SK-N-SH (cell line): Measurements from ENCODE around the gene GRK5.

Source experiments
- CHD2 ChIP-seq: fragments of 150-350 bp; IDR thresholded peaks from 2 replicates; pipeline ENCODE4 v1.6.1; 2018; ENCODE audit warnings: low read length; ENCODE audit not compliant: partially characterized antibody
- EP300 ChIP-seq, 2 experiments: IDR thresholded peaks; 2 replicates each; pipeline versions ENCODE4 v1.4.0 to v1.6.1; 2012; ENCODE audit warnings: borderline replicate concordance in 1 of 2, low read depth in 1 of 2, low read length in 1 of 2
- NFIC ChIP-seq: IDR thresholded peaks from 2 replicates; pipeline ENCODE4 v1.4.0; 2012; ENCODE audit warnings: borderline replicate concordance
- RCOR1 ChIP-seq: fragments of 150-350 bp; IDR thresholded peaks from 2 replicates; pipeline ENCODE4 v1.6.1; 2017; ENCODE audit warnings: antibody characterized with exemption, low read length
- SMC3 ChIP-seq: IDR thresholded peaks from 2 replicates; pipeline ENCODE4 v1.6.1; 2012; ENCODE audit warnings: low read depth, low read length, improper control_type of control experiment
- TAF1 ChIP-seq: IDR thresholded peaks from 2 replicates; pipeline ENCODE4 v1.6.1; 2012; ENCODE audit warnings: low read depth, mild to moderate bottlenecking, low read length, moderate library complexity, borderline replicate concordance
- TF ChIP-seq, protein P1 (sequence below): fragments of 200-600 bp; sonication (generic); IDR thresholded peaks from 2 replicates; pipeline ENCODE4 v1.6.1; 2017; ENCODE audit warnings: antibody characterized with exemption, mild to moderate bottlenecking, moderate library complexity
- TF ChIP-seq, protein P2 (sequence below): fragments of 150-350 bp; IDR thresholded peaks from 2 replicates; pipeline ENCODE4 v1.6.1; 2016; ENCODE audit warnings: mild to moderate bottlenecking, low read depth, low read length
- TF ChIP-seq, protein P3 (sequence below): IDR thresholded peaks from 2 replicates; pipeline ENCODE4 v1.4.0; 2012; ENCODE audit warnings: low read depth, borderline replicate concordance

DNA sequence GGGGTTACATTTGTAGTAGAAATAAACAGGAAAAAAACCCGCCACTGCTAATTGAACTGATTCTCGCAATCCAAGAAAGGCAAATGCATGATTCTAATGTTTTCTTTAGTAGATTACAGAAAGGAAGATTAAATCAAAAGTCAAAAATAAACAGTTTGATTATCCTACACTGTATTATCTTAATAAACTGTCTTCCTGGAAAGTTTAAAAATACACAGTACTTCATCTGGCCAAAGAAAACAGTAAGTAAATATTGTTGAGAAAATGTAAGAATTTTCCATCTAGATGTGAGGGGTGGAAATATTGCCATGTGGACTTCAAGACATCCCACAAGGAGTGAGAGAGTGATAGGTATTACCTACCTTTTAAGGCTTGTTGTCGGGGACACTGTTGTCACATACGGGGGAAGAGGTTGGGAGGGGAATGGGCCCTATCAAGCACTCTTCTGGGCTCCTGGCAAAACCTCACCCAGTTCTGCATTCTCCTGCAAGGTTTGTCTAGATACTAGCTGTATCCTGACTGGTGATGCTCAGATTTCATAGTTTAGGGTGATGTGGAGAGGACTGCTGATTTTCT is 17.8 kb downstream of the GRK5 start:
- TF ChIP-seq RCOR1 (no peak), EP300 (IDR thresholded peaks at IDR 0.05; ENCODE audit: borderline replicate concordance in 1 of 2, low read depth in 1 of 2, low read length in 1 of 2) (no peak), TAF1 (no peak), CHD2 (no peak), NFIC (no peak), SMC3 (no peak)
- TF ChIP-seq, protein P1, sequence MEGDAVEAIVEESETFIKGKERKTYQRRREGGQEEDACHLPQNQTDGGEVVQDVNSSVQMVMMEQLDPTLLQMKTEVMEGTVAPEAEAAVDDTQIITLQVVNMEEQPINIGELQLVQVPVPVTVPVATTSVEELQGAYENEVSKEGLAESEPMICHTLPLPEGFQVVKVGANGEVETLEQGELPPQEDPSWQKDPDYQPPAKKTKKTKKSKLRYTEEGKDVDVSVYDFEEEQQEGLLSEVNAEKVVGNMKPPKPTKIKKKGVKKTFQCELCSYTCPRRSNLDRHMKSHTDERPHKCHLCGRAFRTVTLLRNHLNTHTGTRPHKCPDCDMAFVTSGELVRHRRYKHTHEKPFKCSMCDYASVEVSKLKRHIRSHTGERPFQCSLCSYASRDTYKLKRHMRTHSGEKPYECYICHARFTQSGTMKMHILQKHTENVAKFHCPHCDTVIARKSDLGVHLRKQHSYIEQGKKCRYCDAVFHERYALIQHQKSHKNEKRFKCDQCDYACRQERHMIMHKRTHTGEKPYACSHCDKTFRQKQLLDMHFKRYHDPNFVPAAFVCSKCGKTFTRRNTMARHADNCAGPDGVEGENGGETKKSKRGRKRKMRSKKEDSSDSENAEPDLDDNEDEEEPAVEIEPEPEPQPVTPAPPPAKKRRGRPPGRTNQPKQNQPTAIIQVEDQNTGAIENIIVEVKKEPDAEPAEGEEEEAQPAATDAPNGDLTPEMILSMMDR = no peak
- TF ChIP-seq, protein P2, sequence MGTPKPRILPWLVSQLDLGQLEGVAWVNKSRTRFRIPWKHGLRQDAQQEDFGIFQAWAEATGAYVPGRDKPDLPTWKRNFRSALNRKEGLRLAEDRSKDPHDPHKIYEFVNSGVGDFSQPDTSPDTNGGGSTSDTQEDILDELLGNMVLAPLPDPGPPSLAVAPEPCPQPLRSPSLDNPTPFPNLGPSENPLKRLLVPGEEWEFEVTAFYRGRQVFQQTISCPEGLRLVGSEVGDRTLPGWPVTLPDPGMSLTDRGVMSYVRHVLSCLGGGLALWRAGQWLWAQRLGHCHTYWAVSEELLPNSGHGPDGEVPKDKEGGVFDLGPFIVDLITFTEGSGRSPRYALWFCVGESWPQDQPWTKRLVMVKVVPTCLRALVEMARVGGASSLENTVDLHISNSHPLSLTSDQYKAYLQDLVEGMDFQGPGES = no peak
- TF ChIP-seq, protein P3, sequence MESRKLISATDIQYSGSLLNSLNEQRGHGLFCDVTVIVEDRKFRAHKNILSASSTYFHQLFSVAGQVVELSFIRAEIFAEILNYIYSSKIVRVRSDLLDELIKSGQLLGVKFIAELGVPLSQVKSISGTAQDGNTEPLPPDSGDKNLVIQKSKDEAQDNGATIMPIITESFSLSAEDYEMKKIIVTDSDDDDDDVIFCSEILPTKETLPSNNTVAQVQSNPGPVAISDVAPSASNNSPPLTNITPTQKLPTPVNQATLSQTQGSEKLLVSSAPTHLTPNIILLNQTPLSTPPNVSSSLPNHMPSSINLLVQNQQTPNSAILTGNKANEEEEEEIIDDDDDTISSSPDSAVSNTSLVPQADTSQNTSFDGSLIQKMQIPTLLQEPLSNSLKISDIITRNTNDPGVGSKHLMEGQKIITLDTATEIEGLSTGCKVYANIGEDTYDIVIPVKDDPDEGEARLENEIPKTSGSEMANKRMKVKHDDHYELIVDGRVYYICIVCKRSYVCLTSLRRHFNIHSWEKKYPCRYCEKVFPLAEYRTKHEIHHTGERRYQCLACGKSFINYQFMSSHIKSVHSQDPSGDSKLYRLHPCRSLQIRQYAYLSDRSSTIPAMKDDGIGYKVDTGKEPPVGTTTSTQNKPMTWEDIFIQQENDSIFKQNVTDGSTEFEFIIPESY = no peak
